Astrocyte of the cerebellum (primary cell): ENCODE data around the gene ROS1.

Source experiments
- DNase-seq: peaks from one replicate; pipeline ENCODE4 v3.0.0-alpha.2; 2011; ENCODE audit warnings: low read depth
- H3K4me3 ChIP-seq: 2 replicates; pipeline ENCODE4 v1.5.1; 2011; ENCODE audit warnings: mild to moderate bottlenecking, low read depth, low read length, moderate library complexity
- in situ Hi-C: cut with HindIII; loops from 2 replicates; pipeline ENCODE4 v1.10.0; 2017; ENCODE audit warnings: low sequenced_read_pairs
- TF ChIP-seq, protein P1 (sequence below): IDR thresholded peaks from 2 replicates; pipeline ENCODE4 v1.5.1; 2012; ENCODE audit warnings: low read length, low read depth, moderate library complexity, mild to moderate bottlenecking; ENCODE audit errors: missing control alignments

Gene ROS1

DNA sequence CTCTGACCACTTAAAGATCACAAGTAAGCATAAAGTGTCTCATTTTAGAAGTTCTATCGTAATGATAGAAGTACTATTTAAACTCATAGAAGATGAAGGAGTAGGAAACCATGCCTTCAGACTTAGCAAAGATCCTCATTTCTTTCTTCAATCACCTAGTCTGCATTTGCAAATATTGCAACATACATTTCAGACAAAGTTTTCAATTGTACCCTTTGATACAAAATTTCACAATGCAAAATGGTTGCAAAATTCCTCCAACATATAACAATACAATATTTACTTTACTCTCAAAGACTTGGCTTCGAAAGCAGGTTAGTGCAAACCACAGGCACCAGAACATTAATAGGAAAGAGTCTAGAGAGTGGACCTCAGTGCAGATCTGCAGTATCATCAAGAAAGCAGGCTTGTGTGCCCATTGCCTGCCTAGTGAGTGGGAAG is 16.1 kb upstream of the ROS1 start:
- H3K4me3 ChIP-seq = no peak overlapping the region
- TF ChIP-seq, protein P1, sequence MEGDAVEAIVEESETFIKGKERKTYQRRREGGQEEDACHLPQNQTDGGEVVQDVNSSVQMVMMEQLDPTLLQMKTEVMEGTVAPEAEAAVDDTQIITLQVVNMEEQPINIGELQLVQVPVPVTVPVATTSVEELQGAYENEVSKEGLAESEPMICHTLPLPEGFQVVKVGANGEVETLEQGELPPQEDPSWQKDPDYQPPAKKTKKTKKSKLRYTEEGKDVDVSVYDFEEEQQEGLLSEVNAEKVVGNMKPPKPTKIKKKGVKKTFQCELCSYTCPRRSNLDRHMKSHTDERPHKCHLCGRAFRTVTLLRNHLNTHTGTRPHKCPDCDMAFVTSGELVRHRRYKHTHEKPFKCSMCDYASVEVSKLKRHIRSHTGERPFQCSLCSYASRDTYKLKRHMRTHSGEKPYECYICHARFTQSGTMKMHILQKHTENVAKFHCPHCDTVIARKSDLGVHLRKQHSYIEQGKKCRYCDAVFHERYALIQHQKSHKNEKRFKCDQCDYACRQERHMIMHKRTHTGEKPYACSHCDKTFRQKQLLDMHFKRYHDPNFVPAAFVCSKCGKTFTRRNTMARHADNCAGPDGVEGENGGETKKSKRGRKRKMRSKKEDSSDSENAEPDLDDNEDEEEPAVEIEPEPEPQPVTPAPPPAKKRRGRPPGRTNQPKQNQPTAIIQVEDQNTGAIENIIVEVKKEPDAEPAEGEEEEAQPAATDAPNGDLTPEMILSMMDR = no peak
- in situ Hi-C loops = no loop called here
- peak; percentile 52 for DNase-seq

DNA sequence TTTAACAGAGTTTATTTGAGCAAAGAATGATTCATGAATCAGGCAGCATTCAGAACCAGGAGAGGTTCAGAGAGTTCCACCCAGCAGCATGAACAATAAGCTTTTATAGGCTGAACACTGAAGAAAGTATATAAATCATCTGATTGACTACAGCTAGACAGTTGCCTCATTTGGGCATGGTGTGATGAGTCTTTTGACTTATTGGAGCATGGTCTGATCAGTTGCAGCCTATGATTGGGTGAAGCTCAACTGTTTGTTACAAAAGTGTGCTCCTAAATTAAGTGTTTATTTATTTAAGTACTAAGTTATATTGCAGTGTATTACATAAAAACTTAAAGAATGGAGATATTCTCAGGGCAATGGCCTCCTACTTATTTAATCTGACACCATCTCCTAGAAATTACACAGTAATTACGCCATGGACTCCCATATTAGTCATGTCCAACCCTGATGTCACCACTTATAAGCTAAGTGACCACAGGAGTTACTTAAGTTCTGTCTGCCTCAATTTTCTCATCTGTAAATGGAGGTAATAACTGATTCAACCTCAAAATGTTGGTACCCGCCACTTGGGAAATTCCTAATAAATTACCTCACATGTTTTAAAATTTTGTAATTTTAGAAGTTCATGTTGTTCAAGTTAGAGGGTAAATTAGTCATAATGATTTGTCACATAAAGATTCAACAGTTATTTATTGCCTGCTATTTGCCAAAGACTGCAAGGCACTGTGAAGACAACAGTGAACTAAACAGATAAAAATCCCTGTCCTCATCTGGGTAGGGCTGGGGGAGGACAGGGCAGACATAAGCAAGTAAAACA is 15.2 kb upstream of the ROS1 start:
- no peak for DNase-seq
- H3K4me3 ChIP-seq = no peak overlapping the region
- TF ChIP-seq, protein P1 = no peak
- in situ Hi-C loops = no loop called here

DNA sequence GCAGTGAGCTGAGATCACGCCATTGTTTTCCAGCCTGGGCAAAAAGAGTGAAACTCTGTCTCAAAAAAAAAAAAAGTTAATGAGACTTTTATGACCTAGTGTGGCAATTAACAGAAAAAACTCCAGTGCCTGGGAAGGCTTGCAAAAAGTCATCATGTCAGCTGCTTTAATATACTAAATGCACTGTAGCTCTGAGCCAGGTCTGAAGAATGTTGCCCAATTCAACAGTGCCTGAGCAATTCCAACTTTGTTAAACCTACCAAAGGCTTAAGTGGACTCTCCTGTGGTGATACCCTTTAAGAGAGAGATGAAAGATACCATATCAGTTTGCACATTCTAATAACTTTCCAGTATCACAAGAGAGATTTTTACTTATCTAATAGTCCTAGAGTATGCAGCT is 6.5 kb upstream of the ROS1 start:
- no peak for DNase-seq
- TF ChIP-seq, protein P1 = no peak
- no peak overlapping the region for H3K4me3 ChIP-seq
- in situ Hi-C loops = no loop called here

DNA sequence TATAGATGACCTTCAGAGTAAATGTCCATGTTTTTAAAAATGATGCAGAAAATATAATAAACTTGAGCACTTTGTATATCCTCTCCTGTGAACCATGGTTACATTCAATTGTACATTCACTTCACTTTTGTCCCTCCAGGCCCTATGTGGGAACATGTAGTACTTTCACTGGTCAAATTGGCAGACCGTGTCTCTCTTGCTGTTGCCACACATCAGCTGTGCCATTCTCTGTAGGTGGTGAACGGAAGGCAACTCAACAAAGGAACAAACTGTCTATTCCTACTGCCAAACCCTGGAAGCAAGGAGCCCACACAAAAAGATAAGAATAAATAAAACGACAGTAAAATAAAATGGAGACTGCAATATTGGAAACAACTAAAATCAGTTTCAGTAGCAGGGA is 2.0 kb downstream of the ROS1 start:
- in situ Hi-C loops = no loop called here
- DNase-seq = no peak
- TF ChIP-seq, protein P1 = no peak
- H3K4me3 ChIP-seq = no peak overlapping the region

DNA sequence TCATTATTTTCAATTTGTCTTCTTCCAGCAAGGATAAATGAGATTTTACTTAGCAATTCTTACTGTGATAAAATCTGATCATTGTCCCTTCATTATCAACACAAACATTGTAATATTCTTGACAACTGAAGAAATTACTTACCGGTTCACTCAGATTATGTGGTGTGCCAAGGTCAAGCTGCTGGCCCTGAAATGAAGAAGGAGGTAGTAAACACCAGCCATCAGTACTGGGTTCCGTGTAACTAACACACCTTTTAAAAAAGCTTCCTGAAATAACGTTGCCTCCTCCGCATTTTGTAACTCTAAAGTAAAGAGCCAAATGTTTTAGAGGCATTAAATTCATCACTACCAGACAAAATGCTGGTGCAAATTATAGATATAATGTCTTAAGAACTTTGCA is 7.4 kb downstream of the ROS1 start:
- in situ Hi-C loops = no loop called here
- H3K4me3 ChIP-seq = no peak overlapping the region
- no peak for DNase-seq
- TF ChIP-seq, protein P1 = no peak

DNA sequence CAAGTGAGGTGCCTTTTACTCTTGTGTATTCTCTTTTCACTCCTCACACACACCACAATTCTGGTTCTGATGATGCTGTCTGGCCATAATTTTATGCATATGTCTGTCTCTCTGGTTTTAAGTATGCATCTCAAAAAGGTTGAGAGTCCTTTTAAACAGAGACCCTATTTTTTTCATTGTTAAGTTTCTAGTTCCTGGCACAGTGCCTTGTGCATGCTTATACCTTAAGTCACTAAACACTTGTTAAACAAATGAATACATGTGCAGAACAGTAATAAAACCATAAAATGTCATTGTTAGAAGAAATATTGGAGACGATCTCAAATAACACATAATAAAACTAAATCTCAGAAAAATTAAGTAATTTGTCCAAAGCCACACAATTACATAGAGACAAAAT is 7.9 kb downstream of the ROS1 start:
- TF ChIP-seq, protein P1 = no peak
- H3K4me3 ChIP-seq = no peak overlapping the region
- in situ Hi-C loops = no loop called here
- no peak for DNase-seq
